ENCODE measurements around the gene PLEKHG1.

Gene PLEKHG1

DNA sequence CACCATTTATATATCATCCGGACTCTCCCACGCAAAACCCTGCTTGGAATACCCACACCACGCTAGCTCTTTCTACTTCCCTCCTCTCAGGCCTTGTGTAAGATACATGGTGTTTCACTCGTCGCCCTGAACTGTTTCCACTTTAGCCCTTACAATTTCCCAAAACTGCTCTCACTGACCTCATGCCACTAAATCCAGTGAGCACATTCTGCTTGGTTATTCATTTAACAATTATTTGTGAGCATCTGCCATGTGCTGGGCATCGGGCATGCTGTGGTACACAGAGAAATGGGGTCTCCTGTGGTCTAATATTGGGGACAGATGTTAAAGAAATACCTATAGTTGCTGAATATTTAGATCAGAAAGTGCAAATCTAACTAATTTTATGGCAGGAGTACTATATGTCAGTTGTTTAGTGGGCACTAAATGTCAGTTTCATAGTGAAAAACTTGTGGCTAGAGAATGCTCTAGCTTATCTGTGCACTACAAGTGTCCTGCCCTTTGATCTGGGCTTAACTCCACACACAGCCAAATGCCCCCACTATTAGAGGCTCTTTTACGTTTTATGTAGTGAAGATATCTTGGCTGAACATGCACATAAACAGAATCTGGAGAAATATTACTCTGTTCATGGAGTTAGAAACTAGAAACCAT, 41.0 kb downstream of the PLEKHG1 start:
- DNase-seq (ENCODE audit: low spot score), result no peak

DNA sequence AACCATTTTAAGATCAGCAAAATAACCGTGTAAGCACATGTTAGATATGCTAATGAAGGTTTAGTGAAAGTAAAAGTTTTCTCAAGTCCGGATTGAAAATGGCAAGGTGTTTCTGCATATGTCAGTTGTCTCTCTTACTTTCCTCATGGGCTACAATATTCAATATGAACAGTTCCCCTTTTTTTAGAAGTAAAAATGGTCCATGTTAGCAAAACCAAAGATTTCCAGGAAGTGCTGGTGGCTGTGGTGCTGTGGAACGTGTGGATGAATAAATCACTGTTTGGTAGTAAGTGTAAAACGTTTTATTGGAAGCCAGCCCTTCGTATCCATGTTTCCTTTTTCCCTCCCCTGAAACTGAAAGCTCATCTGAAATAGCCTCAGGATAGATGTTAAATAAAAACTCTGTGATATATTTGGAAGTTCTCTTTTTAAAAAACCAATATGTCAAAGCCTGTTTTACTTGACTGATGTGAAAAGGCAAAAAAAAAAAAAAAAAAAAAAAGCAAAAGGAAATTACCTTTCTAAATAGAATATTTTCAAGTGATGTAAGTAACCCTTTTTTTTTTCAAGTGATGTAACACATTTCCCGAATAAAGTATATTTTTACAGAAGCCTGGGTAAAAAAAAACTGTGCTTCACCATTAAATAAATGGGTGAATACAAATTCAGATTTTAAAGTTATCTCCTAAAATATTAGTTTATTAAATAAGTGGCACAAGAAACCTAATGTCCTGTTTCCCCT, 41.9 kb downstream of the PLEKHG1 start:
- no peak for DNase-seq (ENCODE audit: low spot score)

DNA sequence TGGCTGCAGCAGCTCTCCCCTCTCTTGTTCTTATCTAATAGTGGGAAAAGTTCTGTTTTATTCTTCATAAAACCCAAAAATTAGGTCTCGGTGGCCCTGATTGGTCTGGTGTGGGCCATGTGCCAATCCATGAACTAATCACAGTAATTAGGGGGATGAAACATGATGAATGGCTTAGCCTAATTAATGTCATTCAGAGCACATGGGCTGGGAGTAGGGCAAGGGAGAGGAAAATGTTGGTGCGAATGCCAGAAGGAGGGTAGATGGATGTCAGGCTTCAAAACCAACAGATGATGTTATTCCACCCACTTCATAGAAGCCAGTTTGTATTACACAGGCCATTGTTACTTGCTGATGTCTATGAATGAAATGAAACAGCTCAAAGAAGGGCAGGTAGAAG, 46.5 kb downstream of the PLEKHG1 start:
- no peak for DNase-seq (ENCODE audit: low spot score)

- DNase-seq (ENCODE audit: low spot score), result no peak
Observed at GRCh38 chr6:150647051-150647450, 47.4 kb downstream of the PLEKHG1 start.
